ENCODE measurements around the gene MCL1. TPM values are rescaled to one million over a fixed set of nuclear protein-coding genes. Genes with fewer than 3 reads are reported as not detected.

Gene MCL1
- total RNA-seq, 2 experiments from 2014 or later: 228 to 235 TPM

DNA sequence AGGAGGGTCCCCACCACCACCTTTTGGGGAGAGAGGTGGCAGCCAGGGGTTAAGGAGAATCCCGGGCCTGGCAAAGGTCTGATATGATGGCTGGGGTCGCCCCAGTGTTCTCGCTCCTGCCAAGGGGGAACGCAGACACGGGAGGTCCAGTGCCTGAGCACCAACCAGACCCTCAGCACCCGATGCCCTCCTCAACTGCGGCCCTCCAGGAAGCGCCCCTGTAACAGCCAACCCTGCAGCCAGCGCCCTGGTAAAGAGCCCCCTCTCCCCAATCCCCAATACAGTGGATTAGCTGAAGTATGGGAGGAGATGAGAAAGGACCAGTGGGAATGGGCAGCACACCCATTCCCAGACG is 19.8 kb downstream of the MCL1 start:
- peaks cover 37% of the 10 kb centered on the region for H3K4me1 Mint-ChIP-seq (ENCODE audit: low read depth)
- no peaks in the 10 kb centered on the region for H3K36me3 Mint-ChIP-seq (ENCODE audit: low read depth)
- DNase-seq: no peak
- H3K27me3 Mint-ChIP-seq (ENCODE audit: low read depth): no peaks in the 10 kb centered on the region
- no peak overlapping the region for H3K27ac Mint-ChIP-seq
- no peaks in the 10 kb centered on the region for H3K9me3 Mint-ChIP-seq
- CTCF ChIA-PET: interaction anchor here (0.6 to 13.3 kb wide), 15 partner anchors 9 to 355 kb away, joined by 3 to 167 read pairs (median 10); partner anchors contain the start of genes ADAMTSL4 and MCL1
- intact Hi-C loops (cut with micrococcal nuclease): loop anchor here (1.0 to 5.0 kb wide), 5 partner anchors 95 to 597 kb away; partner anchors contain the start of genes CDC42SE1, GOLPH3L and TNFAIP8L2
- no peak overlapping the region for H3K4me3 Mint-ChIP-seq

- H3K4me1 Mint-ChIP-seq (ENCODE audit: low read depth): peaks cover 31% of the 10 kb centered on the region
- intact Hi-C loops (cut with micrococcal nuclease): no loop called here
- H3K36me3 Mint-ChIP-seq (ENCODE audit: low read depth): no peaks in the 10 kb centered on the region
- no peaks in the 10 kb centered on the region for H3K9me3 Mint-ChIP-seq
- H3K27ac Mint-ChIP-seq: no peak overlapping the region
- CTCF ChIA-PET: interaction anchor here (0.6 to 13.3 kb wide), 12 partner anchors 8 to 356 kb away, joined by 3 to 167 read pairs (median 13); partner anchors contain the start of genes ADAMTSL4 and MCL1
- H3K27me3 Mint-ChIP-seq (ENCODE audit: low read depth): no peaks in the 10 kb centered on the region
- DNase-seq: no peak
- H3K4me3 Mint-ChIP-seq: no peak overlapping the region
Observed at GRCh38 chr1:150558761-150559655, 20.4 kb downstream of the MCL1 start.

- no peaks in the 10 kb centered on the region for H3K36me3 Mint-ChIP-seq (ENCODE audit: low read depth)
- CTCF ChIA-PET: interaction anchor here (2.1 to 13.3 kb wide), 2 partner anchors 63 to 69 kb away, joined by 10 to 167 read pairs; no protein-coding TSS in a partner anchor
- intact Hi-C loops (cut with micrococcal nuclease): no loop called here
- H3K27ac Mint-ChIP-seq: no peak overlapping the region
- H3K27me3 Mint-ChIP-seq (ENCODE audit: low read depth): no peaks in the 10 kb centered on the region
- H3K4me1 Mint-ChIP-seq (ENCODE audit: low read depth): peaks cover 24% of the 10 kb centered on the region
- no peaks in the 10 kb centered on the region for H3K9me3 Mint-ChIP-seq
- no peak overlapping the region for H3K4me3 Mint-ChIP-seq
- no peak for DNase-seq
Observed at GRCh38 chr1:150558303-150558704, 21.1 kb downstream of the MCL1 start.

DNA sequence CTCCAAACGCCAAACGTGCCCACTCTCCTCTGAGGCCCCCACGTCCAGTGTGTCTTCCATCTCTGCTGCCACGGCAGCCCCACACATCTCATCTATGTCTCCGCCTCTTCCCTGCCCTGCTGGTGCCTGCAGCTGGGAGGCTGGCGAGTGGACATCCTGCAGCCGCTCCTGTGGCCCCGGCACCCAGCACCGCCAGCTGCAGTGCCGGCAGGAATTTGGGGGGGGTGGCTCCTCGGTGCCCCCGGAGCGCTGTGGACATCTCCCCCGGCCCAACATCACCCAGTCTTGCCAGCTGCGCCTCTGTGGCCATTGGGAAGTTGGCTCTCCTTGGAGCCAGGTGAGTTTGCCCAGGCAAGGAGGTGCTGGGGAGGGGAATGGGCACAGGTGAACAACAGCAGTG is 21.6 kb downstream of the MCL1 start:
- Mint-ChIP-seq H3K4me3 (no peak overlapping the region), H3K9me3 (no peaks in the 10 kb centered on the region), H3K36me3 (ENCODE audit: low read depth) (no peaks in the 10 kb centered on the region), H3K27ac (no peak overlapping the region), H3K27me3 (ENCODE audit: low read depth) (no peaks in the 10 kb centered on the region), H3K4me1 (ENCODE audit: low read depth) (peaks cover 19% of the 10 kb centered on the region)
- no peak for DNase-seq
- intact Hi-C loops (cut with micrococcal nuclease): no loop called here
- CTCF ChIA-PET: interaction anchor here (13.3 kb wide), 1 partner anchor 63 kb away, joined by 167 read pairs; no protein-coding TSS in a partner anchor

DNA sequence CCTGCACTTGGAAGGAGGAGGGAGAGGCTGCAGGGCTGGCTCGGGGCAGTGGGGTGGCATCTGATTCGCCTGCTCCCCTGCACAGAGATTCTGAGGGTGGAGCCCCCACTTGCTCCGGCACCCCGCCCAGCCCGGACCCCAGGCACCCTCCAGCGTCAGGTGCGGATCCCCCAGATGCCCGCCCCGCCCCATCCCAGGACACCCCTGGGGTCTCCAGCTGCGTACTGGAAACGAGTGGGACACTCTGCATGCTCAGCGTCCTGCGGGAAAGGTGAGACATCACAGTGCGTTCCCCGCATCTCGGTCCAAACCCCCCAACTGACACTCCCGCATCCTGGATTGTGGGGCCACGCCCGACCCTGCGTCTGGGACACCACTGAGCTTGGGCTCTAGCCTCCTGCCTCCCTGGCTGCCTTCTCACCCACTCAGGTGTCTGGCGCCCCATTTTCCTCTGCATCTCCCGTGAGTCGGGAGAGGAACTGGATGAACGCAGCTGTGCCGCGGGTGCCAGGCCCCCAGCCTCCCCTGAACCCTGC is 22.3 kb downstream of the MCL1 start:
- intact Hi-C loops (cut with micrococcal nuclease): no loop called here

DNA sequence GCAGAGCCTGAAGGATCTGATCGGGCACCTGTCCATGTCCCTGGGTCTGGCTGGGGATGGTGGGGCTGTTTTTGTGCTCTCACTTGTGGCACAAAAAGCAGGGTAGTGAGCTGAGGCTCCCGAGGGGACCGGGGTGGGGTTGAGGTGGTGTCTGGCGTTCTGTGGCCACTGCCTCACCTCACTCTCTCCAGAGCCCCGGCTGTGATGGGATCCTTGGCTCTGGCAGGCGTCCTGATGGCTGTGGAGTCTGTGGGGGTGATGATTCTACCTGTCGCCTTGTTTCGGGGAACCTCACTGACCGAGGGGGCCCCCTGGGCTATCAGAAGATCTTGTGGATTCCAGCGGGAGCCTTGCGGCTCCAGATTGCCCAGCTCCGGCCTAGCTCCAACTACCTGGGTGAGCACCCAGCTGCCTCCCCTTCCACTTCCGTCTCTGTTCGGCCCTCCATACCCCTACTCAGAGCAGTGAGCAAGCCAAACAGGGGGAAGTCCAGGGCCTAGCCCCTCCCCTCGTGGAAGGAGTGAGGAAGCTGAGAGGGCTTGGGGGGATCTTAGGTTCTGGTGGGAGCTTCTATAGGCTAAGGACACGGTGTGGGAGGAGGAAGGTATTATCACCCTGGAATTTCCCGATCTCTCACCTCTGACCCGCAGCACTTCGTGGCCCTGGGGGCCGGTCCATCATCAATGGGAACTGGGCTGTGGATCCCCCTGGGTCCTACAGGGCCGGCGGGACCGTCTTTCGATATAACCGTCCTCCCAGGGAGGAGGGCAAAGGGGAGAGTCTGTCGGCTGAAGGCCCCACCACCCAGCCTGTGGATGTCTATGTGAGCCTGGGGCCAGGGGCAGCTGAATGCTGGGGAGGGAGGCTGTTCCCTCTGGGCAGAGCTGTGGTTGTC is 23.2 kb downstream of the MCL1 start:
- CTCF ChIA-PET: interaction anchor here (1.0 kb wide), 1 partner anchor 65 kb away, joined by 3 read pairs; no protein-coding TSS in a partner anchor
- Mint-ChIP-seq H3K27me3 (ENCODE audit: low read depth) (peaks cover 7% of the 10 kb centered on the region), H3K36me3 (ENCODE audit: low read depth) (no peaks in the 10 kb centered on the region), H3K4me1 (ENCODE audit: low read depth) (peaks cover 28% of the 10 kb centered on the region), H3K9me3 (no peaks in the 10 kb centered on the region), H3K4me3 (no peak overlapping the region), H3K27ac (no peak overlapping the region)
- no peak for DNase-seq
- intact Hi-C loops (cut with micrococcal nuclease): no loop called here

More for the DNA sequence above, 22.3 kb downstream of the MCL1 start:
- no peak for DNase-seq
- no peak overlapping the region for H3K4me3 Mint-ChIP-seq
- H3K9me3 Mint-ChIP-seq: no peaks in the 10 kb centered on the region
- CTCF ChIA-PET: interaction anchor here (1.0 kb wide), 1 partner anchor 64 kb away, joined by 3 read pairs; no protein-coding TSS in a partner anchor
- peaks cover 21% of the 10 kb centered on the region for H3K4me1 Mint-ChIP-seq (ENCODE audit: low read depth)
- H3K36me3 Mint-ChIP-seq (ENCODE audit: low read depth): no peaks in the 10 kb centered on the region
- H3K27ac Mint-ChIP-seq: no peak overlapping the region
- peaks cover 2% of the 10 kb centered on the region for H3K27me3 Mint-ChIP-seq (ENCODE audit: low read depth)

GRCh38 chr1:150555198-150555970 is 24.0 kb downstream of the MCL1 start:
- Mint-ChIP-seq H3K9me3 (no peaks in the 10 kb centered on the region), H3K36me3 (ENCODE audit: low read depth) (no peaks in the 10 kb centered on the region), H3K4me1 (ENCODE audit: low read depth) (peaks cover 28% of the 10 kb centered on the region), H3K27ac (no peak overlapping the region), H3K4me3 (no peak overlapping the region), H3K27me3 (ENCODE audit: low read depth) (peaks cover 14% of the 10 kb centered on the region)
- intact Hi-C loops (cut with micrococcal nuclease): no loop called here
- CTCF ChIA-PET: no interaction called here
- no peak for DNase-seq

DNA sequence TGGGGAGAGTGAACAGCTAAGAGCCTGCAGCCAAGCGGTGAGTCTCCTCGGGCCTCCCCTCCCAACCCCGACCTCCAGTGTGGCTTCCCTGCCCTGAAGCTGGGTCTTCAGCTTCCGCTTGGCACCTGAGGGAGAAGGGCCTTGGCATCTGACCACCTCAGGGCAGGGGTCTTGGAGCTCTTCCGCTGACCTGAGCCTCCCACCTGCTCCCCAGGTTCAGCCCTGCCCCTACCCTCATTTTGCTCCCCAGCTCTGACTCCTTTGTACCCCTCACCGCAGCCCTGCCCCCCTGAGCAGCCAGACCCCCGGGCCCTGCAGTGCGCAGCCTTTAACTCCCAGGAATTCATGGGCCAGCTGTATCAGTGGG is 25.3 kb downstream of the MCL1 start:
- H3K27me3 Mint-ChIP-seq (ENCODE audit: low read depth): peaks cover 22% of the 10 kb centered on the region
- H3K9me3 Mint-ChIP-seq: no peaks in the 10 kb centered on the region
- no peaks in the 10 kb centered on the region for H3K36me3 Mint-ChIP-seq (ENCODE audit: low read depth)
- intact Hi-C loops (cut with micrococcal nuclease): no loop called here
- DNase-seq: no peak
- H3K4me1 Mint-ChIP-seq (ENCODE audit: low read depth): peaks cover 28% of the 10 kb centered on the region
- H3K27ac Mint-ChIP-seq: no peak overlapping the region
- no peak overlapping the region for H3K4me3 Mint-ChIP-seq
- CTCF ChIA-PET: no interaction called here

GRCh38 chr1:150553392-150554085 is 25.9 kb downstream of the MCL1 start:
- CTCF ChIA-PET: no interaction called here
- intact Hi-C loops (cut with micrococcal nuclease): no loop called here
- H3K27me3 Mint-ChIP-seq (ENCODE audit: low read depth): peaks cover 24% of the 10 kb centered on the region
- H3K4me1 Mint-ChIP-seq (ENCODE audit: low read depth): peaks cover 29% of the 10 kb centered on the region
- no peak overlapping the region for H3K27ac Mint-ChIP-seq
- H3K9me3 Mint-ChIP-seq: no peaks in the 10 kb centered on the region
- no peak overlapping the region for H3K4me3 Mint-ChIP-seq
- DNase-seq: no peak
- H3K36me3 Mint-ChIP-seq (ENCODE audit: low read depth): no peaks in the 10 kb centered on the region

DNA sequence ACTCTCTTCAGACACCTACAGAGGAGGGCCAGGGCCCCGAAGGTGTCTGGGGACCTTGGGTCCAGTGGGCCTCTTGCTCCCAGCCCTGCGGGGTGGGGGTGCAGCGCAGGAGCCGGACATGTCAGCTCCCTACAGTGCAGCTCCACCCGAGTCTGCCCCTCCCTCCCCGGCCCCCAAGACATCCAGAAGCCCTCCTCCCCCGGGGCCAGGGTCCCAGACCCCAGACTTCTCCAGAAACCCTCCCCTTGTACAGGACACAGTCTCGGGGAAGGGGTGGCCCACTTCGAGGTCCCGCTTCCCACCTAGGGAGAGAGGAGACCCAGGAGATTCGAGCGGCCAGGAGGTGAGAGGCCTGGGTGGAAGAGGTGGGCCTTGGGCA is 26.5 kb downstream of the MCL1 start:
- CTCF ChIA-PET: no interaction called here

More for the DNA sequence above, 26.5 kb downstream of the MCL1 start:
- Mint-ChIP-seq H3K27me3 (ENCODE audit: low read depth) (peaks cover 26% of the 10 kb centered on the region), H3K27ac (no peak overlapping the region), H3K4me1 (ENCODE audit: low read depth) (peaks cover 32% of the 10 kb centered on the region), H3K4me3 (no peak overlapping the region), H3K36me3 (ENCODE audit: low read depth) (no peaks in the 10 kb centered on the region), H3K9me3 (no peaks in the 10 kb centered on the region)
- DNase-seq: no peak
- intact Hi-C loops (cut with micrococcal nuclease): loop anchor here (1.0 kb wide), 1 partner anchor 212 kb away; the partner anchor contains the start of gene CTSS
